ENCODE data around the gene CHRM5. TPM values are rescaled to one million over a fixed set of nuclear protein-coding genes. Genes with fewer than 3 reads are reported as not detected.

Gene CHRM5
- not detected for total RNA-seq

- DNase-seq = no peak
- no peak within 1 kb of the TSS for H3K27ac ChIP-seq
- H3K9ac ChIP-seq (ENCODE audit: low read depth in 2 of 2, low read length in 2 of 2) = no peak within 1 kb of the TSS
- H3K4me1 ChIP-seq = no peaks in the 10 kb centered on the region
- TF ChIP-seq CTCF (IDR thresholded peaks at IDR 0.05) = no peak
- intact Hi-C loops (cut with DNase I) = no loop called here
- H3K27me3 ChIP-seq = no peaks in the 10 kb centered on the region
- no peaks in the 10 kb centered on the region for H3K36me3 ChIP-seq
- no peak within 1 kb of the TSS for H3K4me3 ChIP-seq
- H3K9me3 ChIP-seq = no peaks in the 10 kb centered on the region
These were observed at the start of gene CHRM5 for GRCh38 chr15:33968224-33968623. TSS of gene CHRM5 (plus strand) at chr15:33968497. CDS start at chr15:34062718, 94,221 bp downstream.

- no peak overlapping the region for H3K9ac ChIP-seq (ENCODE audit: low read depth in 2 of 2, low read length in 2 of 2)
- H3K36me3 ChIP-seq = no peaks in the 10 kb centered on the region
- DNase-seq = no peak
- no peak for TF ChIP-seq CTCF (IDR thresholded peaks at IDR 0.05)
- no peak overlapping the region for H3K27ac ChIP-seq
- intact Hi-C loops (cut with DNase I) = no loop called here
- H3K9me3 ChIP-seq = no peaks in the 10 kb centered on the region
- no peaks in the 10 kb centered on the region for H3K4me1 ChIP-seq
- no peak overlapping the region for H3K4me3 ChIP-seq
- H3K27me3 ChIP-seq = no peaks in the 10 kb centered on the region
These were observed 44.9 kb upstream of the CHRM5 start for GRCh38 chr15:33923446-33923845.

- no peak overlapping the region for H3K4me3 ChIP-seq
- no peaks in the 10 kb centered on the region for H3K27me3 ChIP-seq
- no peak overlapping the region for H3K27ac ChIP-seq
- no peaks in the 10 kb centered on the region for H3K4me1 ChIP-seq
- no peaks in the 10 kb centered on the region for H3K36me3 ChIP-seq
- DNase-seq = no peak
- intact Hi-C loops (cut with DNase I) = no loop called here
- TF ChIP-seq CTCF (IDR thresholded peaks at IDR 0.05) = no peak
- no peak overlapping the region for H3K9ac ChIP-seq (ENCODE audit: low read depth in 2 of 2, low read length in 2 of 2)
- no peaks in the 10 kb centered on the region for H3K9me3 ChIP-seq
These were observed 42.0 kb upstream of the CHRM5 start for GRCh38 chr15:33926260-33926659.

GRCh38 chr15:33932734-33933133, 35.6 kb upstream of the CHRM5 start:
- DNase-seq = no peak
- TF ChIP-seq CTCF (IDR thresholded peaks at IDR 0.05) = no peak
- H3K9me3 ChIP-seq = no peaks in the 10 kb centered on the region
- intact Hi-C loops (cut with DNase I) = no loop called here
- no peak overlapping the region for H3K4me3 ChIP-seq
- H3K4me1 ChIP-seq = no peaks in the 10 kb centered on the region
- no peak overlapping the region for H3K27ac ChIP-seq
- no peaks in the 10 kb centered on the region for H3K36me3 ChIP-seq
- H3K27me3 ChIP-seq = no peaks in the 10 kb centered on the region
- H3K9ac ChIP-seq (ENCODE audit: low read depth in 2 of 2, low read length in 2 of 2) = no peak overlapping the region

- Histone ChIP-seq H3K27ac (no peak overlapping the region), H3K4me1 (no peaks in the 10 kb centered on the region), H3K4me3 (no peak overlapping the region), H3K36me3 (no peaks in the 10 kb centered on the region), H3K9me3 (no peaks in the 10 kb centered on the region), H3K9ac (ENCODE audit: low read depth in 2 of 2, low read length in 2 of 2) (no peak overlapping the region), H3K27me3 (no peaks in the 10 kb centered on the region)
- intact Hi-C loops (cut with DNase I) = no loop called here
- no peak for TF ChIP-seq CTCF (IDR thresholded peaks at IDR 0.05)
- DNase-seq = no peak
These were observed 33.9 kb upstream of the CHRM5 start for GRCh38 chr15:33934396-33934795.

GRCh38 chr15:33934921-33935320, 33.4 kb upstream of the CHRM5 start:
- Histone ChIP-seq H3K4me3 (no peak overlapping the region), H3K9ac (ENCODE audit: low read depth in 2 of 2, low read length in 2 of 2) (no peak overlapping the region), H3K9me3 (no peaks in the 10 kb centered on the region), H3K36me3 (no peaks in the 10 kb centered on the region), H3K4me1 (no peaks in the 10 kb centered on the region), H3K27ac (no peak overlapping the region), H3K27me3 (no peaks in the 10 kb centered on the region)
- TF ChIP-seq CTCF (IDR thresholded peaks at IDR 0.05) = no peak
- intact Hi-C loops (cut with DNase I) = no loop called here
- no peak for DNase-seq
